GM23338 (cell line): ENCODE data around the gene MCOLN2. TPM values are rescaled to one million over a fixed set of nuclear protein-coding genes. Genes with fewer than 3 reads are reported as not detected.

Experiments
- ATAC-seq: fragments of 200-7000 bp; cut with Tn5 transposase; 3 replicates; pipeline ENCODE4 v1.9.1; 2020
- DNase-seq: peaks from one replicate; pipeline ENCODE4 v3.0.0-alpha.2; 2015; ENCODE audit warnings: low spot score
- H2AFZ ChIP-seq: fragments of 200-600 bp; sonication (generic); 2 replicates; pipeline ENCODE4 v1.8.0; 2016; ENCODE audit warnings: antibody characterized with exemption, mild to moderate bottlenecking, moderate library complexity
- H3F3A ChIP-seq: fragments of 200-600 bp; sonication (generic); replicated peaks from 2 replicates; pipeline ENCODE4 v1.8.0; 2017; ENCODE audit warnings: antibody characterized with exemption, mixed run types, low read depth
- H3K27ac ChIP-seq: fragments of 200-600 bp; sonication (generic); 2 replicates; pipeline ENCODE4 v1.6.1; 2016; ENCODE audit warnings: low read depth
- H3K27me3 ChIP-seq: fragments of 200-600 bp; sonication (generic); 2 replicates; pipeline ENCODE4 v1.8.0; 2016; ENCODE audit warnings: mild to moderate bottlenecking, mixed run types, moderate library complexity; ENCODE audit not compliant: insufficient read depth
- H3K36me3 ChIP-seq: fragments of 200-600 bp; sonication (generic); 2 replicates; pipeline ENCODE4 v1.8.0; 2016; ENCODE audit warnings: mild to moderate bottlenecking; ENCODE audit not compliant: insufficient read depth
- H3K4me1 ChIP-seq: fragments of 200-600 bp; sonication (generic); 2 replicates; pipeline ENCODE4 v1.8.0; 2016; ENCODE audit warnings: mild to moderate bottlenecking, moderate library complexity; ENCODE audit not compliant: insufficient read depth
- H3K4me2 ChIP-seq: fragments of 200-600 bp; sonication (generic); 2 replicates; pipeline ENCODE4 v1.7.1; 2017; ENCODE audit warnings: mixed run types
- H3K4me3 ChIP-seq: fragments of 200-600 bp; sonication (generic); 2 replicates; pipeline ENCODE4 v1.6.1; 2016; ENCODE audit warnings: mixed run types
- H3K79me2 ChIP-seq: fragments of 200-600 bp; sonication (generic); replicated peaks from 2 replicates; pipeline ENCODE4 v1.8.0; 2017; ENCODE audit warnings: mild to moderate bottlenecking; ENCODE audit not compliant: insufficient read depth
- H3K9me2 ChIP-seq: fragments of 200-600 bp; sonication (generic); 2 replicates; pipeline ENCODE4 v1.8.0; 2017; ENCODE audit not compliant: insufficient read depth
- H4K20me1 ChIP-seq: fragments of 200-600 bp; sonication (generic); replicated peaks from 2 replicates; pipeline ENCODE4 v1.8.0; 2017; ENCODE audit warnings: mild to moderate bottlenecking; ENCODE audit not compliant: insufficient read depth
- H3K27ac Mint-ChIP-seq: 2 replicates; pipeline ENCODE4 v1.8.0; 2020; ENCODE audit warnings: inconsistent platforms, mild to moderate bottlenecking, moderate library complexity, mixed read lengths
- H3K27me3 Mint-ChIP-seq: 3 replicates; pipeline ENCODE4 v1.8.0; 2022; ENCODE audit warnings: low read depth, mild to moderate bottlenecking, moderate library complexity, mixed read lengths, inconsistent platforms; ENCODE audit not compliant: insufficient read depth, poor library complexity
- H3K36me3 Mint-ChIP-seq: 3 replicates; pipeline ENCODE4 v1.8.0; 2021; ENCODE audit warnings: low read depth, mild to moderate bottlenecking, inconsistent platforms, moderate library complexity, mixed read lengths
- H3K4me1 Mint-ChIP-seq: 3 replicates; pipeline ENCODE4 v1.8.0; 2020; ENCODE audit warnings: mild to moderate bottlenecking, inconsistent platforms, mixed read lengths
- H3K4me3 Mint-ChIP-seq: 3 replicates; pipeline ENCODE4 v1.8.0; 2021; ENCODE audit warnings: moderate library complexity, mild to moderate bottlenecking, inconsistent platforms, mixed read lengths
- H3K9me3 Mint-ChIP-seq: 3 replicates; pipeline ENCODE4 v1.8.0; 2020; ENCODE audit warnings: moderate library complexity, mild to moderate bottlenecking, inconsistent platforms, mixed read lengths
- CREB1 ChIP-seq: fragments of 250-450 bp; sonication (Bioruptor Pico); IDR thresholded peaks from 2 replicates; pipeline ENCODE4 v1.5.0; 2020; ENCODE audit warnings: low read depth, mild to moderate bottlenecking, moderate library complexity
- CTCF ChIP-seq, 2 experiments: fragments of 200-600 bp in 1 of 2; sonication (generic) in 1 of 2; conservative IDR thresholded peaks; 2 replicates each; pipeline versions ENCODE4 v1.5.1 to v1.6.1; 2016 to 2017; ENCODE audit warnings: antibody characterized with exemption in 2 of 2, low read depth in 2 of 2, mild to moderate bottlenecking in 2 of 2, moderate library complexity in 1 of 2
- ETS1 ChIP-seq: IDR thresholded peaks from 2 replicates; pipeline ENCODE4 v1.6.1; 2016; ENCODE audit warnings: antibody characterized with exemption
- EZH2 ChIP-seq: fragments of 200-600 bp; sonication (generic); IDR thresholded peaks from one replicate; pipeline ENCODE4 v1.8.0; 2017; ENCODE audit warnings: antibody characterized with exemption, mild to moderate bottlenecking, low read depth; ENCODE audit not compliant: unreplicated experiment
- EZH2phosphoT487 ChIP-seq: fragments of 200-600 bp; sonication (generic); IDR thresholded peaks from one replicate; pipeline ENCODE4 v1.8.1; 2018; ENCODE audit warnings: antibody characterized with exemption; ENCODE audit not compliant: unreplicated experiment
- JUNB ChIP-seq: IDR thresholded peaks from one replicate; pipeline ENCODE4 v1.6.1; 2016; ENCODE audit warnings: antibody characterized with exemption; ENCODE audit not compliant: unreplicated experiment
- NANOG ChIP-seq: IDR thresholded peaks from 2 replicates; pipeline ENCODE4 v1.6.1; 2016; ENCODE audit warnings: antibody characterized with exemption, borderline replicate concordance
- POLR2AphosphoS5 ChIP-seq: IDR thresholded peaks from 2 replicates; pipeline ENCODE4 v1.6.1; 2016; ENCODE audit warnings: antibody characterized with exemption, low read depth
- REST ChIP-seq: IDR thresholded peaks from one replicate; pipeline ENCODE4 v1.6.1; 2018; ENCODE audit warnings: antibody characterized with exemption; ENCODE audit not compliant: unreplicated experiment
- STAT1 ChIP-seq: IDR thresholded peaks from one replicate; pipeline ENCODE4 v1.6.1; 2016; ENCODE audit warnings: antibody characterized with exemption; ENCODE audit not compliant: unreplicated experiment
- ZNF114 ChIP-seq: fragments of 250-450 bp; sonication (Bioruptor Pico); IDR thresholded peaks from 2 replicates; pipeline ENCODE4 v1.5.0; 2020; ENCODE audit warnings: mild to moderate bottlenecking, moderate library complexity
- ZNF331 ChIP-seq: fragments of 250-450 bp; sonication (Bioruptor Pico); IDR thresholded peaks from 2 replicates; pipeline ENCODE4 v1.5.0; 2020; ENCODE audit warnings: low read depth, mild to moderate bottlenecking, moderate library complexity
- ZNF462 ChIP-seq: fragments of 250-450 bp; sonication (Bioruptor Pico); IDR thresholded peaks from 2 replicates; pipeline ENCODE4 v1.5.0; 2020; ENCODE audit warnings: mild to moderate bottlenecking, moderate library complexity
- polyA plus RNA-seq: library from polyadenylated mRNA; unstranded; fragments of >200 nt; fragmentation: Nextera tagmentation; extraction: Ambion mirVana; gene quantifications from 2 replicates; pipeline ENCODE4 v1.2.1, GENCODE V29; 2016
- total RNA-seq: library from RNA; depleted of rRNA; stranded (reverse); fragments of >200 nt; shearing (Covaris generic); gene quantifications from 2 replicates; pipeline ENCODE4 v1.2.3, GENCODE V29; 2014

MCOLN2 gene
- total and polyA plus RNA-seq, 2 experiments from 2014 or later, result 2.7 to 10.0 TPM

- Histone ChIP-seq H3K4me3 (no peak overlapping the region), H3K36me3 (peaks cover 15% of the 10 kb centered on the region), H4K20me1 (no peaks in the 10 kb centered on the region), H3K4me2 (no peak overlapping the region), H3F3A (peaks cover 5% of the 10 kb centered on the region; the same call in 1 of the 2 replicates), H3K27me3 (peaks cover 20% of the 10 kb centered on the region), H3K4me1 (peaks cover 16% of the 10 kb centered on the region), H3K9me2 (no peaks in the 10 kb centered on the region), H3K79me2 (peaks cover 25% of the 10 kb centered on the region), H2AFZ (no peak overlapping the region), H3K27ac (no peak overlapping the region)
- ATAC-seq (no peak), DNase-seq (no peak)
- Mint-ChIP-seq H3K4me1 (peaks cover 44% of the 10 kb centered on the region), H3K36me3 (peaks cover 28% of the 10 kb centered on the region), H3K9me3 (no peaks in the 10 kb centered on the region), H3K27me3 (peaks cover 9% of the 10 kb centered on the region), H3K4me3 (no peak overlapping the region), H3K27ac (no peak overlapping the region)
- TF ChIP-seq REST, result no peak
- TF ChIP-seq EZH2, result no peak
- TF ChIP-seq POLR2AphosphoS5, result no peak
- TF ChIP-seq ZNF114 (CRISPR knock-in tag), result no peak
- TF ChIP-seq ZNF331 (CRISPR knock-in tag), result no peak
- TF ChIP-seq STAT1, result no peak
- TF ChIP-seq ETS1, result no peak
- TF ChIP-seq ZNF462 (CRISPR knock-in tag), result no peak
- no peak for TF ChIP-seq CTCF (conservative IDR thresholded peaks at IDR 0.05; ENCODE audit: low read depth in 2 of 2)
- TF ChIP-seq CREB1 (CRISPR knock-in tag), result no peak
- no peak for TF ChIP-seq NANOG
- TF ChIP-seq EZH2phosphoT487, result no peak
- no peak for TF ChIP-seq JUNB
These were observed 107.5 kb downstream of the MCOLN2 start for GRCh38 chr1:84889437-84889836.
